ENCODE results near the gene UNC119B. TPM values are rescaled to one million over a fixed set of nuclear protein-coding genes. Genes with fewer than 3 reads are reported as not detected.

The UNC119B gene
- total RNA-seq, 1 donor from 2014 or later: 24.3 TPM

DNA sequence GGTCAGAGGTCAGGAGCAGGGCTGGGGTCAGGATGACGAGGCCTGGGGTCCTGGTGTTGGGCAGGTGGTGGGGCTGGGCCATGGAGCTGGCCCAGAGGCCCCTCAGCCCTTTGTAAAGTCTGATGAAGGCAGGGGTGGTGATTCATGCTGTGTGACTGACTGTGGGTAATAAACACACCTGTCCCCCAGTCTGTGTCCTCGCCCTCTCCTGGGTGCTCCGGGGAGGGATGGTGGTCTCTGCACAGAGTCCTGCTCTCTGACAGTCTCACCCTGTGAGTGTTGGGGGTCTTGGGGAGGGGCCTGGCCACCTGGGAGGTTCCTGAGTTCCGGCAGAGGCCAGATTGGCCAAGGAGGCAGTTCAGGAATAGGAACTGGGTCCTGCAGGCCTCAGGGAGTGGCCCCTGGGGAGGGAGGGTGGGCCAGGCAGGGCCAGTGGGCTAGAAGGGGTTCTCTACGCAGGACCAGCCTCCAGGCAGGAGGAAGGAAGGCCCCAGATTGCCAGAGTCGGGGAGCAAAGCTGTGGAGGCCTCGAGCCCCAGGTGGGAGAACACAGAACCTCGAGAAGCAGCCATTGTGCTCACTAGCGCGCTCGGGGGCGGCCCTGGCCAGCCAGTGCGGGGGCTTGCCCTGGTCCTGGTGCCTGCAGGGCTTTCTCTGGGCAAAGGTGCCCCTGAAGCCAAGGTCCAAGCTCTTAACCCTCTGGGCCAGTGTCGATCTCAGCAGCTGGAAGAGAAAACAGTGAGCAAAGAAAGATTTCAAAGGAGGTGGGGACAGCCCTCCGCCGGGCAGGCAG is 29.8 kb downstream of the UNC119B start:
- Histone ChIP-seq H3K9ac (ENCODE audit: low read length) (no peak overlapping the region), H3K36me3 (ENCODE audit: insufficient read depth, low read length) (no peaks in the 10 kb centered on the region), H3K4me1 (ENCODE audit: insufficient read depth, low read length) (no peaks in the 10 kb centered on the region), H2AFZ (ENCODE audit: low read depth, low read length) (no peak overlapping the region), H3K27ac (ENCODE audit: low read depth, low read length) (no peak overlapping the region), H3K27me3 (ENCODE audit: insufficient read depth, low read length) (no peaks in the 10 kb centered on the region), H4K20me1 (ENCODE audit: insufficient read depth, low read length) (no peaks in the 10 kb centered on the region), H3K9me3 (ENCODE audit: insufficient read depth, low read depth, low read length) (no peaks in the 10 kb centered on the region), H3K4me3 (ENCODE audit: insufficient read depth, low read depth, low read length) (no peak overlapping the region), H3K79me2 (ENCODE audit: insufficient read depth, low read length) (no peaks in the 10 kb centered on the region), H3K4me2 (ENCODE audit: low read length) (no peak overlapping the region)
- Mint-ChIP-seq H3K4me3 (ENCODE audit: unreplicated experiment) (no peak overlapping the region), H3K4me1 (ENCODE audit: low read depth, unreplicated experiment) (no peaks in the 10 kb centered on the region), H3K27me3 (ENCODE audit: low read depth, unreplicated experiment) (no peaks in the 10 kb centered on the region), H3K27ac (ENCODE audit: unreplicated experiment) (no peak overlapping the region), H3K36me3 (ENCODE audit: low read depth, unreplicated experiment) (no peaks in the 10 kb centered on the region), H3K9me3 (ENCODE audit: unreplicated experiment) (no peaks in the 10 kb centered on the region)
- FAIRE-seq (no peak), DNase-seq (ENCODE audit: low read depth) (no peak)
- TF ChIP-seq EZH2 (IDR thresholded peaks at IDR 0.05; ENCODE audit: insufficient read depth, low read length): no peak
- TF ChIP-seq, protein P1, sequence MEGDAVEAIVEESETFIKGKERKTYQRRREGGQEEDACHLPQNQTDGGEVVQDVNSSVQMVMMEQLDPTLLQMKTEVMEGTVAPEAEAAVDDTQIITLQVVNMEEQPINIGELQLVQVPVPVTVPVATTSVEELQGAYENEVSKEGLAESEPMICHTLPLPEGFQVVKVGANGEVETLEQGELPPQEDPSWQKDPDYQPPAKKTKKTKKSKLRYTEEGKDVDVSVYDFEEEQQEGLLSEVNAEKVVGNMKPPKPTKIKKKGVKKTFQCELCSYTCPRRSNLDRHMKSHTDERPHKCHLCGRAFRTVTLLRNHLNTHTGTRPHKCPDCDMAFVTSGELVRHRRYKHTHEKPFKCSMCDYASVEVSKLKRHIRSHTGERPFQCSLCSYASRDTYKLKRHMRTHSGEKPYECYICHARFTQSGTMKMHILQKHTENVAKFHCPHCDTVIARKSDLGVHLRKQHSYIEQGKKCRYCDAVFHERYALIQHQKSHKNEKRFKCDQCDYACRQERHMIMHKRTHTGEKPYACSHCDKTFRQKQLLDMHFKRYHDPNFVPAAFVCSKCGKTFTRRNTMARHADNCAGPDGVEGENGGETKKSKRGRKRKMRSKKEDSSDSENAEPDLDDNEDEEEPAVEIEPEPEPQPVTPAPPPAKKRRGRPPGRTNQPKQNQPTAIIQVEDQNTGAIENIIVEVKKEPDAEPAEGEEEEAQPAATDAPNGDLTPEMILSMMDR (IDR thresholded peaks at IDR 0.05; ENCODE audit: insufficient read depth, low read depth, low read length): no peak

DNA sequence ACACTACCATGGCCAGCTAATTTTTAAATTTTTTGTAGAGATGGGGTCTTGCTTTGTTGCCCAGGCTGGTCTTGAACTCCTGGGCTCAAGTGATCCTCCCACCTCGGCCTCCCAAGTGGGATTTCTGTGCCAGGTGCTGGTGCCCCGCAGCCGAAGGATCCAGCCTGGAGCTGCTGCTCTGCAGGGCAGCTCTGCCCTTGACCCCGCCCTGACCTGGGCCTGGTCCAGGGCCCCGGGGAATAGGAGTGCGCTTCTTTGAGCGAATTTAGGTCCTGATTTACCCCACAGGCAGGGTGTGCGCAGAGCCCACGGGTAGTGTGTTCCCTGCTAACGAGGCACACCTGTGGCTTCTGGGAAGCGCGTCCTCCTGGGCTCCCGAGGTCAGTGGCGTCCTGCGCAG is 30.6 kb downstream of the UNC119B start:
- Histone ChIP-seq H2AFZ (ENCODE audit: low read depth, low read length) (no peak overlapping the region), H3K4me3 (ENCODE audit: insufficient read depth, low read depth, low read length) (no peak overlapping the region), H4K20me1 (ENCODE audit: insufficient read depth, low read length) (no peaks in the 10 kb centered on the region), H3K79me2 (ENCODE audit: insufficient read depth, low read length) (no peaks in the 10 kb centered on the region), H3K9ac (ENCODE audit: low read length) (no peak overlapping the region), H3K27me3 (ENCODE audit: insufficient read depth, low read length) (no peaks in the 10 kb centered on the region), H3K36me3 (ENCODE audit: insufficient read depth, low read length) (no peaks in the 10 kb centered on the region), H3K9me3 (ENCODE audit: insufficient read depth, low read depth, low read length) (no peaks in the 10 kb centered on the region), H3K4me1 (ENCODE audit: insufficient read depth, low read length) (no peaks in the 10 kb centered on the region), H3K4me2 (ENCODE audit: low read length) (no peak overlapping the region), H3K27ac (ENCODE audit: low read depth, low read length) (no peak overlapping the region)
- H3K27me3 Mint-ChIP-seq (ENCODE audit: low read depth, unreplicated experiment): no peaks in the 10 kb centered on the region
- no peaks in the 10 kb centered on the region for H3K4me1 Mint-ChIP-seq (ENCODE audit: low read depth, unreplicated experiment)
- H3K27ac Mint-ChIP-seq (ENCODE audit: unreplicated experiment): no peak overlapping the region
- H3K4me3 Mint-ChIP-seq (ENCODE audit: unreplicated experiment): no peak overlapping the region
- H3K36me3 Mint-ChIP-seq (ENCODE audit: low read depth, unreplicated experiment): no peaks in the 10 kb centered on the region
- no peak for TF ChIP-seq EZH2 (IDR thresholded peaks at IDR 0.05; ENCODE audit: insufficient read depth, low read length)
- TF ChIP-seq, protein P1 (IDR thresholded peaks at IDR 0.05; ENCODE audit: insufficient read depth, low read depth, low read length): no peak
- no peak for DNase-seq (ENCODE audit: low read depth)
- no peak for FAIRE-seq
- no peaks in the 10 kb centered on the region for H3K9me3 Mint-ChIP-seq (ENCODE audit: unreplicated experiment)
